AML-193 (cell line): Measurements from ENCODE around the gene TAF1A.
A peak's percentile ranks its signal among the peaks of the same experiment; 100 is the strongest.

Source experiments
- DNase-seq, 2 experiments: peaks; one replicate each; lab custom pipeline; 2025; lab: John Stamatoyannopoulos, UW

The TAF1A gene

DNA sequence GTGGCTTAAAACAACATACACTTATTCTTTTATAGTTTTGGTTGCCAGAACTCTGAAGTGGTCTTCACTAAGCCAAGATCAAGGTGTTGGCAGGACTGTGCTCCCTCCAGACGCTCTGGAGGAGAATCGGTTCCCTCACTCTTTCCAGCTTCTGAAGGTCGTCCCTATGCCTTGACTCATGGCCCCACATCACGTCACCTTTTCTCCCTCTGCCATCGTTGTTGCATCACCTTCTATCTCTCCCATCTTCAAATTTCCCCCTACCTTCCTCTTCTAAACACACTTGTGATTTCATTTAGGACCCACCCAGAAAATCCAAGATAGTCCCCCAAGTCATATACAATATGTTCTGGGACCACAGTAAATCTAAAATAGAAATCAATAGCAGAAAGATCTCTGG lies 54.3 kb downstream of the TAF1A start:
- no peak for DNase-seq

DNA sequence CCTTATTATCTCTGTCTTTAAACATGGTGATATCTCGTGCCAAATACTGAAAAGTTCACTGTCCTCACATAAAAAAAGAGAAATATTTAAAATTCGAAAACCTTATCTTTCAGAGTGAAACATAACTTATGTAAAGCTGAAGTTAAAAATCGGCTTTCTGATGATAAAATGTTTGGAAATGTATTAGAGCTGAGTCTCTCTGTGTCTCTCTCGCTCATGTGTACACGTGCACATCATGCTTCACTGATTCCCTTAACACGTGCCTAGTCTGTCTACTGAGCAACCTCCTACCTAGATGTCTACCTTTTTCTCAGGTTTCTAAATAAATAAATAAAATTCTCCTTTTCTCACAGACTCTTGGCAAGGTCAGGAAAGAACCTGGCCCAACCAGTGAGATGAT lies 58.9 kb downstream of the TAF1A start:
- DNase-seq: no peak

DNA sequence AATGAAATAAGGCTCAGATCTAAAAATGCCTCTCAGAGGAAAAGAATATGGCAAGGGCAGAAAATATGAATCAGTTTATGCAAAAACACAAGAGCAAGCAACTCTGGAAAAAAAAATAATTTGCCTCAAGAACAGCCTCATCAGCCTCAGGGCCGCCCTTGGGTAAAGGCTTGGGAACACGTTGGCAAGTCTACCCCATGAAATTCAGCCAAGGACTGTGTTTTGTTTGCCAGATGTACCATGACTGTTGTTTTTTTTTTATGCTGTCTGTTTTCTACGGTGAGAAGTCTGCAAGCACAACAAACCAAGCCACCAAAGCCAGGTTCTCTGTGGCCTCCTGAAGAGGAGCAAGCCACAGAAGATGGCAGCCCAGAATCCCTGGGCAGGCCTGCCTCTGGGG lies 59.8 kb downstream of the TAF1A start:
- no peak for DNase-seq

DNA sequence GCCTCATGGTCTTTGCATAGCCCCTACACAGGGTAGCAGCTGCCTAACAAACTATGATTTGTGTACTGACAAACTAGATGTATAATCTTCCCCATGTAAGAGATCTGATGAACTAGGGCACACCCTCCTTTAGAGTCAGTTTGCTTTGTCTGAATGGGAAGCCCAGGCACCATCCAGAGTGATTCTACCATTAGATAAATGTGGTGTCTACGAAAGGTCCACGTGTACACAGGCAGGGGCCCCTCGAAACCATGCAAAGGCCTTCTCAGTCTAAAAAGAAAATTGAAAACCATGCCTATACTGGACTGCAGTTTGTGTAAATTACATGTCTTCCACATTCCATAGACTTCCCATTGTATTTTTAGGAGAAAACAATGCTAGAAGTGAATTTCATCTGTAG lies 60.6 kb downstream of the TAF1A start:
- DNase-seq: no peak

DNA sequence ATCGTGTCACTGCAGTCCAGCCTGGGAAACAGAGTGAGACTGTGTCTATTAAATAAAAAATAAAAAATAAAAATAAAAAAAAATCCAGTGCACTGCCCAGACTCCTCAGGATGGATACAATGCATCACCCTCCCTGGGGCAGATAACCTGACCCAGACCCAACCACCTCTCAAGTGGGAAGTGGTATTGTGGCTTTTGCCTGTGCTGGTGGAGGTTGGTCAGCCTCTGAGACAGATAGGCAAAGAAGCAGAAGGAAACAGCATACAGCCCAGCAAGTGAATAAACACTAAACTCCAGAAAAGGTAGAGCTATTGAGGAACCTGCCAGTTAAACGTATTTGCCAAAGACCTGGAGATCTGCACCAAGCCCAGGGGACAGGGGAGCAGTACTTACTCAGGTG lies 63.8 kb downstream of the TAF1A start:
- DNase-seq: peak; percentile 9 to 10

- DNase-seq: no peak
Measured at GRCh38 chr1:222523852-222524251, 65.9 kb downstream of the TAF1A start.

DNA sequence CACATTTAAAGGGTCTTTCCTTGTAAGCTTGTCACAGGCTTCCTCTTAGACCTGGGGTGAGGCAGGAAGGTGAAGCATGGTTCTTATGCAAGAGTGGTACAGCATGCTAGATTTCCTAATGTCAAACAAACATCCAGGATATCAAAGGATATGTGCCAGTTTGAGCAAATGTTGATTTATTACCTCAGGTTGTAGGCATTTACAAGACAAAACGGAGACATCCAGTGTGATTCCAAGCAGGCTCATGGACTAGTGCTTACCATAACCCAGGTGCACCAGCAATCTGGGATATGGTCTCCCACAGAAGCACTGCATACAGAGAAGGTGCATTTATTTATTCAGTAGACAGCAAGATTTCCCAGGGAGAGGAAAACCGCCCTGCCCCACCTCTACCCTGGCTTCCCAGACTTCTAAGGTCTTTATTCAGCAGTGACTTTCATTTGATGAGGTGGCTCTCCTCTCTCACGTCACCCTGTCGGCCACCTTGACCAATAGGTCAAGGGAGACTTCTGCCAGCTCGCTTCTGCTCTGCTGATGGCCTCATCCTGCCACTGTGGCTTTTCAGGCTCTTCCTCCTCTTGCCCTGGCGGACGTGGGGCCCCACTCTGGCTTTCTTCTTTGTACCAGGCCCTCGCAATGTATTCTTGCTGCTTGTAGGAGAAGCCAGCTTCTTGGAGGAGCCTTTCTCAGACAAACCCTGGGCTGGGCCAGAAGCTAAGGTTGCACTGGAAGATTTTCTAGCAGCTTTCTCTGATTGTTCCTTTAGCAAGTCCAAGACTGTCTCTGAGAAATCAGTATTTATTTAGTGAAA lies 67.4 kb downstream of the TAF1A start:
- no peak for DNase-seq

- no peak for DNase-seq
Measured at GRCh38 chr1:222521299-222522104, 68.2 kb downstream of the TAF1A start.
